Neural cell (in vitro differentiated cells): Measurements from ENCODE around the gene ZFP3. TPM values are rescaled to one million over a fixed set of nuclear protein-coding genes. Genes with fewer than 3 reads are reported as not detected.

ENCODE experiments used
- H2AFZ ChIP-seq: fragments of 200-600, 300-800 bp; sonication (generic), shearing (Covaris generic); 2 replicates; pipeline ENCODE4 v1.6.0; 2014; ENCODE audit warnings: low read depth, mild to moderate bottlenecking, antibody characterized with exemption, low read length, moderate library complexity
- H3F3A ChIP-seq: fragments of 200-600 bp; shearing (Covaris generic); 2 replicates; pipeline ENCODE4 v1.6.1; 2016; ENCODE audit warnings: mild to moderate bottlenecking, moderate library complexity, mixed read lengths, antibody characterized with exemption, low read length; ENCODE audit not compliant: insufficient read depth, poor library complexity, severe bottlenecking
- H3K27ac ChIP-seq: fragments of 200-600, 300-800 bp; sonication (generic), shearing (Covaris generic); 2 replicates; pipeline ENCODE4 v1.5.1; 2014; ENCODE audit warnings: mild to moderate bottlenecking, low read length, moderate library complexity
- H3K27me3 ChIP-seq: fragments of 300-800, 200-600 bp; sonication (generic), shearing (Covaris generic); 2 replicates; pipeline ENCODE4 v1.6.0; 2014; ENCODE audit warnings: mild to moderate bottlenecking, low read depth, low read length, moderate library complexity; ENCODE audit not compliant: insufficient read depth
- H3K36me3 ChIP-seq: fragments of 300-800, 200-600 bp; sonication (generic), shearing (Covaris generic); 2 replicates; pipeline ENCODE4 v1.5.1; 2014; ENCODE audit warnings: mild to moderate bottlenecking, antibody characterized with exemption, low read length, moderate library complexity; ENCODE audit not compliant: insufficient read depth
- H3K4me2 ChIP-seq: fragments of 300-800, 200-600 bp; sonication (generic), shearing (Covaris generic); 2 replicates; pipeline ENCODE4 v1.6.0; 2014; ENCODE audit warnings: mild to moderate bottlenecking, low read length
- H3K4me3 ChIP-seq: fragments of 300-800, 200-600 bp; sonication (generic), shearing (Covaris generic); 2 replicates; pipeline ENCODE4 v1.5.1; 2014; ENCODE audit warnings: mild to moderate bottlenecking, low read length, moderate library complexity
- H3K79me2 ChIP-seq: fragments of 200-600 bp; shearing (Covaris generic); replicated peaks from 2 replicates; pipeline ENCODE4 v1.6.0; 2014; ENCODE audit warnings: mild to moderate bottlenecking, low read length, moderate library complexity; ENCODE audit not compliant: insufficient read depth
- H3K9ac ChIP-seq: fragments of 300-800, 200-600 bp; sonication (generic), shearing (Covaris generic); 2 replicates; pipeline ENCODE4 v1.6.1; 2016; ENCODE audit warnings: mild to moderate bottlenecking, low read length, mixed read lengths
- H3K9me2 ChIP-seq: fragments of 200-600 bp; shearing (Covaris generic); 2 replicates; pipeline ENCODE4 v1.6.1; 2016; ENCODE audit warnings: mild to moderate bottlenecking, low read length, mixed read lengths; ENCODE audit not compliant: insufficient read depth
- H3K9me3 ChIP-seq: fragments of 200-600, 300-800 bp; sonication (generic), shearing (Covaris generic); 2 replicates; pipeline ENCODE4 v1.6.1; 2016; ENCODE audit warnings: mild to moderate bottlenecking, mixed run types, low read length, moderate library complexity, mixed read lengths
- H4K20me1 ChIP-seq: fragments of 200-600 bp; shearing (Covaris generic); 2 replicates; pipeline ENCODE4 v1.6.1; 2016; ENCODE audit warnings: mild to moderate bottlenecking, mixed run types; ENCODE audit not compliant: insufficient read depth
- CTCF ChIP-seq: fragments of 450-650 bp; IDR thresholded peaks from 2 replicates; pipeline ENCODE4 v1.5.1; 2014; ENCODE audit warnings: antibody characterized with exemption, mild to moderate bottlenecking, moderate library complexity; ENCODE audit not compliant: poor library complexity, severe bottlenecking
- EP300 ChIP-seq: fragments of 450-650 bp; conservative IDR thresholded peaks from 2 replicates; pipeline ENCODE4 v1.6.1; 2014; ENCODE audit warnings: antibody characterized with exemption, mild to moderate bottlenecking, moderate library complexity; ENCODE audit not compliant: poor library complexity, severe bottlenecking
- EZH2 ChIP-seq: fragments of 200-600, 300-800 bp; shearing (Covaris generic), sonication (generic); IDR thresholded peaks from 2 replicates; pipeline ENCODE4 v1.6.1; 2014; ENCODE audit warnings: antibody characterized with exemption, low read length, borderline replicate concordance, mild to moderate bottlenecking; ENCODE audit not compliant: insufficient read depth, poor library complexity, severe bottlenecking
- MXI1 ChIP-seq: fragments of 450-650 bp; conservative IDR thresholded peaks from 2 replicates; pipeline ENCODE4 v1.6.1; 2014; ENCODE audit warnings: antibody characterized with exemption, mild to moderate bottlenecking; ENCODE audit not compliant: poor library complexity, severe bottlenecking
- POLR2AphosphoS5 ChIP-seq: IDR thresholded peaks from 2 replicates; pipeline ENCODE4 v1.6.1; 2012
- RAD21 ChIP-seq: fragments of 450-650 bp; conservative IDR thresholded peaks from 2 replicates; pipeline ENCODE4 v1.6.1; 2014; ENCODE audit warnings: antibody characterized with exemption, mild to moderate bottlenecking, moderate library complexity
- REST ChIP-seq: IDR thresholded peaks from 2 replicates; pipeline ENCODE4 v1.6.1; 2012; ENCODE audit warnings: borderline replicate concordance
- SMC3 ChIP-seq: fragments of 450-650 bp; conservative IDR thresholded peaks from 2 replicates; pipeline ENCODE4 v1.6.1; 2014; ENCODE audit warnings: antibody characterized with exemption, mild to moderate bottlenecking, moderate library complexity; ENCODE audit not compliant: poor library complexity
- TAF1 ChIP-seq: IDR thresholded peaks from 2 replicates; pipeline ENCODE4 v1.6.1; 2012; ENCODE audit warnings: low read depth
- polyA plus RNA-seq: library from polyadenylated mRNA; depleted of rRNA; stranded (reverse); fragments of >200 nt; gene quantifications from 2 replicates; pipeline ENCODE4 v1.2.3, GENCODE V29; 2014

Gene ZFP3
- polyA plus RNA-seq, 1 donor from 2014 or later: 0.05 TPM

- Histone ChIP-seq H2AFZ (no peak overlapping the region), H3K27ac (no peak overlapping the region)
Measured at GRCh38 chr17:5077781-5078105, 524 bp upstream of the ZFP3 start.

GRCh38 chr17:5080591-5080990 is 2.3 kb downstream of the ZFP3 start:
- H3K36me3 ChIP-seq: no peaks in the 10 kb centered on the region
- H3K9ac ChIP-seq: no peak overlapping the region
- H2AFZ ChIP-seq: no peak overlapping the region
- no peaks in the 10 kb centered on the region for H4K20me1 ChIP-seq
- H3K9me3 ChIP-seq: no peaks in the 10 kb centered on the region
- H3K27ac ChIP-seq: no peak overlapping the region
- H3K27me3 ChIP-seq: no peaks in the 10 kb centered on the region
- no peaks in the 10 kb centered on the region for H3F3A ChIP-seq
- no peak overlapping the region for H3K4me3 ChIP-seq
- H3K79me2 ChIP-seq: no peaks in the 10 kb centered on the region
- H3K9me2 ChIP-seq: no peaks in the 10 kb centered on the region
- no peak overlapping the region for H3K4me2 ChIP-seq
- TF ChIP-seq EP300: no peak
- no peak for TF ChIP-seq POLR2AphosphoS5
- no peak for TF ChIP-seq CTCF
- TF ChIP-seq RAD21: no peak
- no peak for TF ChIP-seq TAF1
- TF ChIP-seq EZH2: no peak
- no peak for TF ChIP-seq MXI1
- no peak for TF ChIP-seq SMC3

More at GRCh38 chr17:5077781-5078105, 524 bp upstream of the ZFP3 start:
- H3K36me3 ChIP-seq: no peaks in the 10 kb centered on the region
- H3K9me2 ChIP-seq: no peaks in the 10 kb centered on the region
- TF ChIP-seq POLR2AphosphoS5 (no peak), RAD21 (no peak), SMC3 (no peak), EZH2 (no peak), REST (no peak), EP300 (no peak), CTCF (no peak), MXI1 (no peak), TAF1 (no peak)
- H3F3A ChIP-seq: no peaks in the 10 kb centered on the region
- H3K79me2 ChIP-seq: no peaks in the 10 kb centered on the region
- H3K4me2 ChIP-seq: no peak overlapping the region
- no peaks in the 10 kb centered on the region for H3K9me3 ChIP-seq
- peak overlapping the region; percentile 47 for H3K4me3 ChIP-seq
- no peaks in the 10 kb centered on the region for H3K27me3 ChIP-seq
- no peaks in the 10 kb centered on the region for H4K20me1 ChIP-seq
- no peak overlapping the region for H3K9ac ChIP-seq
